HG03045 (cell line): Measurements from ENCODE around the gene CTNNA2.

Experiments
- ATAC-seq: cut with Tn5 transposase; IDR thresholded peaks from one replicate; pipeline ENCODE4 v1.9.1; 2021; ENCODE audit warnings: mild to moderate bottlenecking, moderate library complexity; ENCODE audit not compliant: unreplicated experiment

The CTNNA2 gene

DNA sequence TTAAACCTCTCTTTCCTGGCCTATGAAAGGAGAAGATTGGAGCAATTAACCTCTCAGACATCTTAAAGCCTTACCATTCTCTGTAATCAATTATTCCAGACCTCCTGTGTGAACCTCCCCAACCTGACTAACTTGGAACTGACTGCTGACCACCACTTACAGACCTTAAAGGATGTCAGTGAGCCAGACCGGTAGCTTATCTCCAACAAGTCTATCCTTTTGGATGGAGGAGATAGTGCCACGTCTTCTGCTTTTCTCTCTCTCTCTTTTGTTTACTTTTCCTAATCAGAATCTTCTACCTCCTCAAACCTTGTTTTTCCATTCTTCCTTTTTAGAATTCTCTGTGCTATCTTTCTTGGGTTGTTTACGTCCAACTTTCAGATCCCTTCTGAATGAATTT is 734.5 kb downstream of the CTNNA2 start:
- ATAC-seq = no peak

DNA sequence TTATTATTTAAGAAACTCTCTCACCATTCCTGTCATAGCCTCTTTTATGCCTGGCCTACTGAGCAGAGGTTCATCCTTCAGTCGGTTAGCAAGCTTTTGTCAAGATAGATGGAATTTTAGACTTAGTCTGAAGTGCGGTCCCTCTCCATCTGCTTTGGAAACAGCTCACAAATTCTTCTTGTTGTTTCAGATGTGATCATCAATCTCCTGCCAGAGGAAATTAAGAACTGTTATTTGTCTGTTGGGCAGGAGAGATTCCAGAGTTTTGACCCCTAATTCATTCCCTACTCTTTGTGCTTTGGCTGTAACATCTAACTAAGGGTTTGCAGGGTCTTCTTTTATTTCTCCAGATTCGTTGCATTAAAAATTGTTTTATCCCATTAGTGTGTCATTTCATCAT is 735.3 kb downstream of the CTNNA2 start:
- ATAC-seq = no peak

DNA sequence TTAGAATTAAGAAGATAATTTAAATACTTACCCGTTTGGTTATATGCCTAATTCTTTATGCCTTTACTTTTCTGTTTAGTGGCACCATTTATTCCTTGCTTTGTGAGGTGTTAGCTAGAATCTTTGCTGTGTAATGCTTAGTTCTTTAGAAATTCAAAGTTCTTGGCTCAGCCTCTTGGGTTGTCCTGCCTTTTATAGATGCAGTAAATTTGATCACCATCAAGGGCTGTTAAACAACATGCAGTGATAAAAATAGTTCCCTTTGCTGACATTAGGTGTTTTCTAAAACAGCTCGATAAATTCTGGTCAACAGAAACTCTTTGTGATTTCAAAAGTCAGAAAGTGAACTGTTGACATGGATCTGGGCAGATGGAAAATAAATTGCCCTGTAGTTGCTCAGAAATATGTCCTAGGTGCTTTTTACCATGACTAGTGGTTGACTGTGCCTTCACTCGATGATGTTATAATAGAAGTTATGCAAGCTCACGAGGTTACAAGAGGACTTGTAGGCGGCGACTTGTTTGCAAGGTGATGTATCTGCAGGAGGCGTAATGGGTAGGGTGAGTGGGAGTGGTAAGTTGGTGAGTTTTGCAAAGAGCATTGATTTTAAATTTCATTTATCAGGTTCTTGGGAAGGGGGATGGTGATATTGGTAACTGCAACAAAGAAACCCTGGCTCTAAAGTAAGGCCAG is 739.6 kb downstream of the CTNNA2 start:
- no peak for ATAC-seq

DNA sequence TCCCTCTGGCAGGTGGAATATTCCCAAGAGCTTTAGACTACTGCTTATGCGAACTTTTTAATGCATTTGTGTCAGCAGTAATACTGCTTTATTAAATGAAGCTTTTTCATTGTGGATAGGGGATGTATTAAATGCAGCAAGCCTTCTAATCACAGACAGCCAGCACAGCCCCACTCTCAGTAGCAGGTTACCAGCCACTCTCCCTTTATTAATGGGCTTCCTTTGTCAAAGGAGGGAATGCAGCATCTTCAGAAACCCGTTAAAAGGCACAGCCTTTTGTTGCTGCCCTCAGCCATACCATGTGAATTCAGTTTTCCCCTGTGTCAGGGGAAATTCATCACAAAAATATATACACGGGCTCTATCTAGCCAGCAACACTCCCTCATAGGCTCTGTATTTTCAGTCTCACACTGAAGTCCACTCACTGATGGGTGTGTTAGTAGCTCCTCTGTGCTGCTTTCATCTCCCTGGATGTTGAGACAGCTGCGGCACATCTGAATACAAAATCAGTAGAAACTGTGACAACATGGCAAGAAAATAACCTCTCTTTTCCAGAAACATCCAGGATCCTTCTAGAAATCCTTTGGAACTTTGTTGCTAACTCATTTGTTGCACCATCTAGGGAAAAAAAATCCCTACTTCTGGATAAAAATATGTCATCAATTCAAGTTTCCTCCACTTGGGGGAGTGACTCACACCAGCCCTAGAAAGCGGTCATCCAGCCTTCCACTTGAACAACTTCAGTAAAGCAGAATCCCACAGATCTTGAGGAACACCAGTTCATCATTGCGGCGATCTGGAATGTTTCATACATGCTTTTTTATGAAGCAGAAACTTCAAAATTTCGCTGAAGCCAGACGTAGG is 743.3 kb downstream of the CTNNA2 start:
- no peak for ATAC-seq

DNA sequence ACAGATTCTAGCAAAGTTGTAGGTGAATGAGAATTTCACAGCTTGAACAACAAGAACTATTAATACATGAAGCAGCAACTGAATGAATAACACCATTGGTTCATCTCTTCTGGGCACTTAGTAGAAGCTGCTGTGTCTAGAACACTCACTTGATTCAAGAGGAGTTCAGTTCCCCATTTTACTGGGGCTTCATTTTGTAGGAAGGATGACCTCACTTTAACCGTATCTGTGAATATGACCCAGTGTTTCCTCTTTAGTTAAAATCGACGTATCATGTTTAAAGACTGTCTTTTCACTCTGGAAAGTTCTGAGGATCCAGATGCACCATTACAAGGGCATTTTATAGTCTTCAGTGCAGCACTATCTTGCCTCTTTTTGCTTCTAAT is 743.9 kb downstream of the CTNNA2 start:
- no peak for ATAC-seq

DNA sequence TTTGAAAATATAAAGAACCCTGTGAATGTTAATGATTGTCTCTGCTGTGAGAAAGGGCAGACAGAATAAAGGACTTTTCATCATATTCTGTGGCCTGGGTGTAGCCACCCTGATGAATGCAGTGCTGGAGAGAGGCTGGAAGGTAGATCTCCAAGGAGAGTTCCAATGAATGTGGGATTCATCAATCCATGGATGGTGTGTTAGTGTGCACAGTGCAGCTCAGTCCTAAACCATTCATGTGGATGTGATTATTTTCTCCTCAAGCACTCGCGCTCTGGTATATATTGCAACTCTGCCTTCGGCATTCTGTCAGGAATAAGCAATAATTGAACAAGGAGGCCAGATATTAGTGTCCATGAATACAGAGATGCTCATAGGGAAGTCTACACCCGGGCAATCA is 744.6 kb downstream of the CTNNA2 start:
- no peak for ATAC-seq

DNA sequence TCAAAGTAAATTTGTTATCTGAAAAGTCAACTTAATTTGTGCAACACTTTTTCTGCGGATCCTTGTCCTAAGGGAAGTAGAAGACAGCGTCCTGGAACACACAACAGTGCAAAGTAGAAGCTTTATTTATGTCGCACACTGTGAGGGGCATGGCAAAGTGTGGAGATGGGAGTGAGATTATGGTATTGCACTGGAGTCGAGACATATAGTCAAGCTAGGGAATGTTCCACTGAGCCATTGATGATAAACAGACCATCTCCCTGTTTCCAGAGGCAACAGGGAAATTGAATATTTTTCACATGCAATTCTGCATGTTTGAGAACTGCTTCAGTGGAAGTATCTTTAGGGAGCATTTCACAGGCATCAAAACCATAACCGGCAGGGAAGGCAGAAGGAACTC is 745.5 kb downstream of the CTNNA2 start:
- ATAC-seq = no peak

DNA sequence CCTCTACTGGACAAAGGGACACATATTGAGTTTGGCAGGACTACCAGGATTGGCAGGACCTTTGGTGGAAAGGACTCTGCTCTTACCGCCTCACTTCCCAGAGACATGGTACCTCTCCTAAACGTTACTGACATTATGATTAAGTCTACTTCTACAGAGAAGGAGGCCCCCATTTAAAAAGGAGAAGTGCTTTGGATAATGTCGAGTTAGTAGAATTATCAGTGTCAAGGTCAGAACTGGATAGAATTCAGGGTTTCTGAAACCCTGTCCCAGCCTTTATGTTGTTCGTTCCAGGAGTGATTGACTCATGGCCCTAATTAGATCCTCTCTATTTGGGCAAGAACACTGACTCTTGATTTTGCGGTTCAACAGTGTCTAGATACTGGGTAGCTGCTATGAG is 745.9 kb downstream of the CTNNA2 start:
- no peak for ATAC-seq

DNA sequence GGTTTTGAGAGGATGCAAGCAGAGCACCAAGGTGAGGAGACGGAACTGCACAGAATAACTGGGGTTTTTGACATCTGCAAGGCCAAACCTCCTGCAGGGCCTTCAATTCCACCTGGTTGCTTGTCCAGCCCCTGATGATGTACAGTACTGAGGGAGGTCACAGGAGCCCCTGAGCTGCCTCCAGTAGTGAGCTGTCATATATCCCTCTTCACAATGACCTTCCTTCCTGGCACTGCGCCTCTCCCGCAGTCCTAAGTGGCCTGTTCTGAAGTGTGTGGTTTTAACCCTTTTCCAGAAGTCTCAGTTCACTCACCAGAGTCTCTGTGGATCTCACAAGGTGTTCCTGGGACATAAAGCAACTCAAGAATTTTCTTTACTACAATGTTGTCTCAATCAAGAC is 746.4 kb downstream of the CTNNA2 start:
- ATAC-seq = no peak

DNA sequence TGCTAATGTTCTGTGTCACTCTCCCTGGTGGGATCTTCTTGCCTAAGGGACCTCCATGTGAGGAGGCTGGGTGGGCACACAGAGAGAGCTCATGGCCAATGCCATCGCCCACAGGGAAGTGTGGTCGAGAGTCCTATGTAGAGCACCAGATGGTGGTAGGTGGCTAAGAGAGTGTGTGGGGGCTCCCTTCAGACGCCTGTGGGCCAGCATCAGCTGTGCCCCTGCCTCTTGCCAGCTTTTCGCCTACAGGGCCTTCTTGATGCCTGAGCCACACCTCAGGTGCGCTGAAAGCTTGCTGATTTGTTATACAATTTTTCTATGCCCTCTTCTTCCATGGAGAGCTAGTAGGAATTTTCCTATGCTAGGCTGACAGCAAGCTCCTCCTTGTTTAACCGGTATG is 753.4 kb downstream of the CTNNA2 start:
- no peak for ATAC-seq

DNA sequence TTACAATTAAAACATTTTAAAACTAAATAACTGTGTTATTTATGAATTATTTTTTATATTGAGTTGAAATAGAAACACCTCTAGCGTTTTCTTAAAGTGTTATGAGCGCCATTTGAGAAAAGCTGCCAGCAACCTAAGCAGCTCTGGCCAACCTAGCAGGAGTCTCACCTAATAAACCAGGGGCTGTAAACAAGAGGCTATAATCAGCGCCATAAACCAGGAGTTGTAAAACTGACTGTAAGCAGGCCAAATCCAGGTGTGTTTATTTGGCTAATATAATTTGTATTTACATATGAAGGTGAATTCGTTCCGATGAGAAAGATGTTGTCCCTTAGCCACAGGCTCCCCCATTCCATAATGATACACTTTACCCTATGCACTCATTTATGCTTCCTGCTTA is 757.0 kb downstream of the CTNNA2 start:
- no peak for ATAC-seq

DNA sequence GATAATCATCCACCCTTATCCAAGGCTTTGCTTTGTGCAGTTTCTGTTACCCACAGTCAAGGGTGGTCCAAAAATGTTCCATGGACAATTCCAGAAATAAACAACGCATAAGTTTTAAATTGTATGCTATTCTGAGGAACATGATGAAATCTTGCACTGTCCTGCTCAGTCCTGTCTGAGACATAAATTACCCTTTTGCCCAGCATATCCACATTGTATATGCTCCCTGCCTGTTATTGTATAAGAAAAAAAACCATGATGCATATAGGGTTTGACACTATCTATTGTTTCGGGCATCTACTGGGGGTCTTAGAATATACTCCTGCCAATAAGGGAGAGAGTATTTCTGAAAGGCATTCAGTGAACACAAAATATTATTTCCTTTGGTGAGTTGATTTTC is 767.7 kb downstream of the CTNNA2 start:
- ATAC-seq = no peak

DNA sequence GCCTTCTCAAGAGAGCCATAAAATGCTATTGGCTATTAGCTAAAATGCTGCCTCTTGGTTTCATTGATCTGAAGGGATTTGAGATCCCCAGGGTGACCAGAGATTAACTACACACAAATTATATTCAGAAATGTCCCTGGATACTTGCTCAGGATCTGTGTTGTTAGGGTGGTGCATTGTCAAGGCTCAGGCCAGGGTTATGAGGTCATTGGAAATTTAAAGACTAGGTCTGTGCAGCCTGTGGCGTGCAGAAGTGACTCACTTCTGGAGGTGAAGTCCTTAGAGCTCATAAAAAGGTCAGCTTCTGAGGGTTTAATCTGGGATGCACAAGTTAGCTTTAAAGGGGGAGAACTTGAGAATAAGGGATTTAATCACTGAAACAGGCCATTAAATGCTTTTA is 768.2 kb downstream of the CTNNA2 start:
- ATAC-seq = no peak

DNA sequence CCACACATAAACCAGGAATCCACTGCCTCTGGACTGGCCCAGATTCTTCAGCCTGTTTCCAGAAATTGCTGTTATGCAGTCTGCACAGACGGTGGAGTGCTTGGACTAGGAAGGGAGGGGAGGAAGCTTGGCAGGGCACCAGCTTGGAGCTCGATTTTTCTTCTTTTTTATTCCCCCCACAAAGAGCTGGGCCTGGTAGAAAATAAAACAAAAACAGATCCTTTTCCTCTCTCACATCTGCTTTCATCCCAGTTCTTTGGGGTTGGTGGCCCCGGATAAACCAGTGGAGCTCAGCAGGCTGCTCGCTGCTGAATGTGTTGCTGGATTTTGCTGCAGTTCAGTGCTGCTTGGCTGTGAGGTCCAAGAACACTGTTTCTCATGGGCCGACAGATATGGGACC is 775.7 kb downstream of the CTNNA2 start:
- ATAC-seq = no peak

DNA sequence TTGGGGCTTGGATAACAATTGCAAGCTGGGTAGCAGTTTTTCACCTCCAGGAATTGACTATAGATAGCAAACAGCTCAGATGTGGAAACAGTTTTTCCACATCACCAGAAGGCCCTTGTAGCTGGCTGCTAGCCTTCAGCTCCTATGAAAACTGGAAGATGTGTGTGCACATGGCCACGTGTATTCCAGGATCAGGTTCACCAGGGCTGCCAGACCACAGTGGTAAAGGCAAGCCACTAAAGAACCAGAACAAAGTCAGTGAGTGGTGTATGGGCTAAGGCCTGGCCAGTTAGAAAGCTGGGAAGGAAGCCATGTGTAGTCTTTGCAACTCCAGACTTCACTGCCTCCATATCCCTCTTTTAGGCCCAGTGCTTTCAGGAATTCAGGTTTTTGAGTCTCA is 778.8 kb downstream of the CTNNA2 start:
- ATAC-seq = no peak

DNA sequence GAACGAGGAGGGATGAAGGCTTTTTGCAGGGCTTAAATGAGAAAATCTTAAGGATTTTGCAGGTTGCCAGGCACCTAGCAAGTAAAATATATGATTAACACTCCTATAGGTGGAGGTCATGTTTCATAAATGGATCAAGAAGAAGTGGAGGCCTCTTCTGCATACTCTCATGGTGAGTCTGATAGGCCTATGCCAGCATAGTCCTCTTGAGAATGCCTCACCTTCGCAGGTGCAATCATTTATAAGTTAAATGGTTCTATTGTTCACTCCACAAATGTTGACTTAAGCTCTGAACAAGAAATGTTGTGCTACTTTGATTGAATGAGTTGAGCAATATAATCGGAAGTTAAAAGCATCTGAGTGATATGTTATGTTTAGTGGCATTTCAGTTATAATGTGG is 779.6 kb downstream of the CTNNA2 start:
- ATAC-seq = no peak

DNA sequence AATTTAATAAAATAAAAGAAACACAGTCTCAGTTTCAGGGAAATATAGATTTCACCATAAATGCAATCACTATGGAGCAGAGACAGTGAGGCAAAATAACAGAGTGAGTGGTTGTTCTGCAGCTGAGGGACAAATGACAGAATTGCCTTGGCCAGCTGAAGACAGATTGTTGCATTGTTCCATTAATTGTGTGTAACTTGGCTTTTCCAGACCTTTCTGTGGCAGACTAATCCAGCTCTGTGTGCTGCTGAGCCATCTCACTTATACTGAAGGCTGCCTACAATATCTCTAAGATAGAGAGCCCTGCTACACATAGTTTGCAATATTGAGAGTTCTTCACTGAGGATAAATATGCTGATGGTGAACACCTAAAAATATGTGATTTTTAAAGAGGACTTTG is 780.2 kb downstream of the CTNNA2 start:
- ATAC-seq = no peak

DNA sequence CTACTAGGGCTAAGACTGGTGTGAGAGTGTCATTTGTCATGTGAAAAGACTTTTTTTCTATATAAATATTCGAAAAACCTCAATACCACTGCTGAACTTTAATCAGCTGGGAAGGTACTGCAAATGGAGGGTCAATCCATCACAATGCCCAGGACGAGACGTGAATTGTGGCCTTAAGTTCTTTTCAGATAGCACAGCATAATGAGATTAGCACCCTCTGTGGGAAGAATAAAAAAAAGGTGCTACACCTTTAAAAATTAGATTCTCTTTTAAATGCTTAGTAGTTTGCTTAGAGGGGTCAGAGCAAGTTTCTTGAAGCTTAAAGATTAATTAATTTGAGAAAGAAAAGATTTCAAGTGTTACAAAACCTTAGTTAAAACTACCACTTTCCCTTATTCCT is 786.1 kb downstream of the CTNNA2 start:
- ATAC-seq = no peak

DNA sequence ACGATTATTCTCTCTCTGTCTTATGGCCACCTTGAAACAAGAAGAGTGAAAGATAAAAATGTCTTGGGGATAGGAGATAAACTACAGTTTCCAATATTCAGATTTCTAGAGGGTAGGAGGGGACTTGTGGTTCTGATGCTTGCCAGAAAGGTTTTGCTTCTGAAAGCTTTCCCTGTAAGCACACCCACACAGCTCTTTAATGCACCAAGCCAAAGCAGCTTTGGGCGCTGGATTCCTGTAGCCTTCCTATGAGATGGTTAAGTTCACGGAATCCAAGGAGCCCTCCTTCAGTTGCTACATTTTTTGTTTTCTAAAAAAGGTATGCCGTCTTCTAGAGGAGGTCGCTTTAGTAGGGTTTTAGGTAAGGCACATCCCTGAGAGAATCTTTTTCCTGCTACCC is 786.8 kb downstream of the CTNNA2 start:
- ATAC-seq = no peak

DNA sequence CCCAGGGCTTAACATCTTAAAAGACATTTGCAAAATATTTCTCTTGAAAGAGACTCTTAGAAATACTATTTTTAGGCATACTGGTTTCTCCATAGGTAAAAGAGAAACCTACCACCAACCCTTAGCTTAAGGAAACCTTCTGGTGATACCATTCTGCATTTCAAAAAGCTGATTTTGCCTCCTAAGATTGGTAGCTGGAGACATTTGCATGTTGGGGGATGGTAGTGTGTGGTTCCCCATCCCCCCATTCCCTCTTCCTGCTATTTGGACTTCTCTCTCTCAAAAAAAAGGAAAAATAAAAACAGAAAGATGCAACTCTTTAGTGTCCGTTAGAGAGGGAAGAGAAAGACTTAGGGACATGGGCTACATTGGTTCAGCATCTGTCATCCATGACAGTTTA is 787.5 kb downstream of the CTNNA2 start:
- ATAC-seq = no peak

DNA sequence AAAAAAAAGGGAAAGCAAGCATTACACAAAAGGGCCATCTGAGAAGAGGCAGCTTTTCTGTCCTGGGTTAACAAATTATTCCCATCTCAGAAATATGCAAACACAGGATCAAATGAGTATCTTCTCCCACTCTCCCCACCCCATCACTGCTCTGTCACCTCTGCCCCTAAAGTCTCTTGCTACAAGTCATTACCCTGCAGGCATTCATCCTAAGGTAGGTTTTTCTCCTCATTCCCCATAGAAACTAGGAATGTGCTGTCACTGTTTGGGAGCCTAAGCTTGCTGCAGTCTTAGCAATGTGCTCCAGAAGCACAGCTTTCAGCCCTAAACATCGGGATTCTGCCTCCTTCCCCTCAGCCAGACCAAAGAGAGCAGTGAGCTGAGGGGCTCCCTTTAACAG is 788.1 kb downstream of the CTNNA2 start:
- ATAC-seq = no peak

DNA sequence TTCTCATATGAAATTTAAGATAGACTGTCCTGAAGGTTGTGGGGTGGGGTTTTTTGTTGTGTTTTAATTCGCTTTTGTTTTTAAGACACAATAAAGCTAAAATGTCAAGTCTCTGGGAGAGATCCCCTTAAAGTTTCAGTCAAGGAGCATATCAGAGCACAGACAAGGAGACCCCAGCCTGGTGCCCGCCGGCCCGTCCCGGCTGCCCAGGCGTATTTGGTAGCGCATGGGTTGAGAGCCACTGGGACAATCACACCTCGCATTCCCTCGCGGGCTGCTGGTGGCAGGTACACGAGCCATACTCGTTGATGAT is 789.1 kb downstream of the CTNNA2 start:
- ATAC-seq = no peak
